ENCODE results near the gene BBIP1. TPM values are rescaled to one million over a fixed set of nuclear protein-coding genes. Genes with fewer than 3 reads are reported as not detected.

BBIP1 gene
- total RNA-seq, 1 donor: 32.2 TPM

- Histone ChIP-seq H3K4me2 (ENCODE audit: insufficient read depth, low read length) (no peak overlapping the region), H3K9me3 (ENCODE audit: low read depth, low read length) (no peaks in the 10 kb centered on the region), H3K36me3 (ENCODE audit: insufficient read depth, low read length) (no peaks in the 10 kb centered on the region), H3K79me2 (ENCODE audit: insufficient read depth, low read length) (peaks cover 93% of the 10 kb centered on the region), H2AFZ (ENCODE audit: low read length) (no peak overlapping the region), H4K20me1 (ENCODE audit: insufficient read depth, low read length) (peaks cover 20% of the 10 kb centered on the region), H3K27me3 (ENCODE audit: insufficient read depth, low read length) (no peaks in the 10 kb centered on the region), H3K4me1 (ENCODE audit: insufficient read depth, low read length) (peaks cover 16% of the 10 kb centered on the region), H3K27ac (ENCODE audit: low read depth, low read length) (no peak overlapping the region), H3K4me3 (ENCODE audit: insufficient read depth, low read length) (no peak overlapping the region)
- DNase-seq (ENCODE audit: insufficient read length, low spot score, missing footprints): no peak
- TF ChIP-seq CTCF (IDR thresholded peaks at IDR 0.05; ENCODE audit: extremely low read depth, low read depth, low read length): no peak
Measured at GRCh38 chr10:110965216-110965615, 46.2 kb upstream of the BBIP1 start.

- peaks cover 16% of the 10 kb centered on the region for H3K4me1 ChIP-seq (ENCODE audit: insufficient read depth, low read length)
- H3K27ac ChIP-seq (ENCODE audit: low read depth, low read length): no peak overlapping the region
- H3K27me3 ChIP-seq (ENCODE audit: insufficient read depth, low read length): no peaks in the 10 kb centered on the region
- H2AFZ ChIP-seq (ENCODE audit: low read length): no peak overlapping the region
- no peaks in the 10 kb centered on the region for H3K9me3 ChIP-seq (ENCODE audit: low read depth, low read length)
- no peak for TF ChIP-seq CTCF (IDR thresholded peaks at IDR 0.05; ENCODE audit: extremely low read depth, low read depth, low read length)
- DNase-seq (ENCODE audit: insufficient read length, low spot score, missing footprints): no peak
- H3K36me3 ChIP-seq (ENCODE audit: insufficient read depth, low read length): no peaks in the 10 kb centered on the region
- peaks cover 24% of the 10 kb centered on the region for H4K20me1 ChIP-seq (ENCODE audit: insufficient read depth, low read length)
- H3K4me3 ChIP-seq (ENCODE audit: insufficient read depth, low read length): no peak overlapping the region
- no peak overlapping the region for H3K4me2 ChIP-seq (ENCODE audit: insufficient read depth, low read length)
- H3K79me2 ChIP-seq (ENCODE audit: insufficient read depth, low read length): peaks cover 93% of the 10 kb centered on the region
Measured at GRCh38 chr10:110964681-110965080, 45.7 kb upstream of the BBIP1 start.

GRCh38 chr10:110963162-110963561, 44.2 kb upstream of the BBIP1 start:
- no peaks in the 10 kb centered on the region for H3K9me3 ChIP-seq (ENCODE audit: low read depth, low read length)
- peaks cover 16% of the 10 kb centered on the region for H3K4me1 ChIP-seq (ENCODE audit: insufficient read depth, low read length)
- no peaks in the 10 kb centered on the region for H3K27me3 ChIP-seq (ENCODE audit: insufficient read depth, low read length)
- H3K4me2 ChIP-seq (ENCODE audit: insufficient read depth, low read length): no peak overlapping the region
- no peak for DNase-seq (ENCODE audit: insufficient read length, low spot score, missing footprints)
- H4K20me1 ChIP-seq (ENCODE audit: insufficient read depth, low read length): peaks cover 31% of the 10 kb centered on the region
- no peak for TF ChIP-seq CTCF (IDR thresholded peaks at IDR 0.05; ENCODE audit: extremely low read depth, low read depth, low read length)
- peaks cover 95% of the 10 kb centered on the region for H3K79me2 ChIP-seq (ENCODE audit: insufficient read depth, low read length)
- no peaks in the 10 kb centered on the region for H3K36me3 ChIP-seq (ENCODE audit: insufficient read depth, low read length)
- H3K27ac ChIP-seq (ENCODE audit: low read depth, low read length): no peak overlapping the region
- no peak overlapping the region for H2AFZ ChIP-seq (ENCODE audit: low read length)
- H3K4me3 ChIP-seq (ENCODE audit: insufficient read depth, low read length): no peak overlapping the region

GRCh38 chr10:110962443-110962842, 43.5 kb upstream of the BBIP1 start:
- Histone ChIP-seq H4K20me1 (ENCODE audit: insufficient read depth, low read length) (peaks cover 31% of the 10 kb centered on the region), H3K79me2 (ENCODE audit: insufficient read depth, low read length) (peaks cover 96% of the 10 kb centered on the region), H3K4me1 (ENCODE audit: insufficient read depth, low read length) (peaks cover 16% of the 10 kb centered on the region)

More at GRCh38 chr10:110962443-110962842, 43.5 kb upstream of the BBIP1 start:
- Histone ChIP-seq H3K4me3 (ENCODE audit: insufficient read depth, low read length) (no peak overlapping the region), H3K27ac (ENCODE audit: low read depth, low read length) (no peak overlapping the region), H3K27me3 (ENCODE audit: insufficient read depth, low read length) (no peaks in the 10 kb centered on the region), H3K9me3 (ENCODE audit: low read depth, low read length) (no peaks in the 10 kb centered on the region), H3K36me3 (ENCODE audit: insufficient read depth, low read length) (no peaks in the 10 kb centered on the region), H3K4me2 (ENCODE audit: insufficient read depth, low read length) (no peak overlapping the region), H2AFZ (ENCODE audit: low read length) (no peak overlapping the region)
- TF ChIP-seq CTCF (IDR thresholded peaks at IDR 0.05; ENCODE audit: extremely low read depth, low read depth, low read length): no peak
- no peak for DNase-seq (ENCODE audit: insufficient read length, low spot score, missing footprints)

Data from osteoblast (primary cell).